Activated CD4-positive, alpha-beta T cell treated with anti-CD3 and anti-CD28 coated beads for 1 hour (primary cell): ENCODE data around the gene HIF3A.

Experiments used
- DNase-seq: peaks from one replicate; pipeline ENCODE4 v3.0.0-alpha.2; 2020

HIF3A gene

DNA sequence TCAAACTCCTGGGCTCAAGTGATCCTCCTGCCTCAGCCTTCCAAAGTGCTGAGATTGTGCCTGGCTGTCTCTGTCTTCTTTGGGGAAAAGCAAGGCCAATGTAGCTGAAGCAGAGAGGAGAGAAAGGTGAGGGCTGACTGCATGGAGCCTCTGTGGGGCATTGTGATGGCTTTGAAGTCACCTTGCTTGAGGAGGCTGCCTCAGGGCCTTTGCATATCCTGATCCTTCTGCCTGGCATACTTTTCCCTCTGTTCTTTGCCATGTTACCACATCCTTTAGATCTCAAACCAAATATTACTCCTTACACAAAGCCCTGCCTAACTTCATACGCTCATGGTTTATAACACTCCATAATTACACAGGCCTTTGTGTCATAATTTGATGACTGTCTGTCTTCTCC, 40.6 kb downstream of the HIF3A start:
- no peak for DNase-seq

GRCh38 chr19:46339446-46339845, 42.6 kb downstream of the HIF3A start:
- no peak for DNase-seq

- DNase-seq, result no peak
Observed at GRCh38 chr19:46340051-46340659, 43.3 kb downstream of the HIF3A start.

DNA sequence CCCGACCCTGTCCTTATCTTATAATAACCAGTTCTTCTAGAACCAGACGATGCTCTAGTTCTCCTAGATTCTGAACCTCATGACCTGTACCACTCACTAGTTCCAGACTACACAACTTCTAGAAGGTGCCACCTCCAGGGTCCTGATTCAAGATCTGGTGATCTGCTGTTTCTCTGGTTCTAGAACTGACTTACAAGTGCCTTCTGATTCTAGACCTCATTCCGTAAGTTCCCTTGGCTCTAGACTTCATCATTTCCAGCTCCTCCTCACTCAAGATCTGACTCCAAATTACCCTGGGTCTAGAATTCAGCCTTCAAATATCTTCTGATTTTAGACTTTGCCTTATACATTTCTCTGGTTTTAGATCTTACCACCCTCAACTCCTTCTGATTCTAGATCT, 45.1 kb downstream of the HIF3A start:
- DNase-seq, result no peak

- no peak for DNase-seq
Observed at GRCh38 chr19:46344363-46344762, 47.5 kb downstream of the HIF3A start.

DNA sequence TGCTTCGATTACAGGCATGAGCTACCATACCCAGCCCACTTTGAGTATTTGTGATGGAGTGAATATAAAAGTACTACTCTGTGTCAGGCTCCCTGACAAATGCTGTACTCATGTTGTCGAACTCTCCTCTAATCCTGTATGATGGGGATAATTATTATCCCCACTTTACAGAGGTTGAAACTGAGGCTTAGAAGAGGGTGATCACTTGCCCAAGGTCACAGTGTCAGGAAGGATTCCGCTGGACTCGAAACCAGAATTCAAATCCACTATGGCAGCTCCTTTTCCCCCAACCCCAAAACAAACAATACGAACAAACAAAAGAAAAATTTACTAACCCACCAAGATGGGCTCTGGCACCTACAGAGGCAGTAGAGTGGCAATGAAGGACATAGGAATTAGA, 48.3 kb downstream of the HIF3A start:
- no peak for DNase-seq

GRCh38 chr19:46346821-46347571, 50.2 kb downstream of the HIF3A start, which contains the start of gene PPP5C:
Gene PPP5C (plus strand): TSS chr19:46347087. CDS start chr19:46347097, 10 bp downstream.
- peak; percentile 77 for DNase-seq

GRCh38 chr19:46347572-46347883, 50.7 kb downstream of the HIF3A start:
- no peak for DNase-seq

DNA sequence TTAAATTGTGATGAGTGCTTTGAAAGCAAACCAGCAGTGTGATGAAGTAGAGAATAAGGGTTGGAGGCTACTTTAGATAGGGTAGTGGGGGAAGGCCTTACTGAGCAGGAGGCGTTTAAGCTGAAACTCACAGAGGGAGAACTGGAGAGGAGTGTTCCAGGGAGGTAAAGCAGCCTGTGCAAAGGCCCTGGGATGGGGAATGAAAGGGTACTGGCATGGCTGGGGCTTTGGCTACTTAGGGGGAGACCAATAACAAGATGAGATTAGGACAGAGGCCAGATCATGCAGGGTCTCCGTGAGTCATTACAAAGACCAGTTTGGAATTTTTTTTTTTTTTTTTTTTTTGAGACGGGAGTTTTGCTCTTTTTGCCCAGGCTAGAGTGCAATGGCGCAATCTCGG, 51.1 kb downstream of the HIF3A start:
- no peak for DNase-seq

GRCh38 chr19:46349311-46349993, 52.6 kb downstream of the HIF3A start:
- DNase-seq, result no peak

DNA sequence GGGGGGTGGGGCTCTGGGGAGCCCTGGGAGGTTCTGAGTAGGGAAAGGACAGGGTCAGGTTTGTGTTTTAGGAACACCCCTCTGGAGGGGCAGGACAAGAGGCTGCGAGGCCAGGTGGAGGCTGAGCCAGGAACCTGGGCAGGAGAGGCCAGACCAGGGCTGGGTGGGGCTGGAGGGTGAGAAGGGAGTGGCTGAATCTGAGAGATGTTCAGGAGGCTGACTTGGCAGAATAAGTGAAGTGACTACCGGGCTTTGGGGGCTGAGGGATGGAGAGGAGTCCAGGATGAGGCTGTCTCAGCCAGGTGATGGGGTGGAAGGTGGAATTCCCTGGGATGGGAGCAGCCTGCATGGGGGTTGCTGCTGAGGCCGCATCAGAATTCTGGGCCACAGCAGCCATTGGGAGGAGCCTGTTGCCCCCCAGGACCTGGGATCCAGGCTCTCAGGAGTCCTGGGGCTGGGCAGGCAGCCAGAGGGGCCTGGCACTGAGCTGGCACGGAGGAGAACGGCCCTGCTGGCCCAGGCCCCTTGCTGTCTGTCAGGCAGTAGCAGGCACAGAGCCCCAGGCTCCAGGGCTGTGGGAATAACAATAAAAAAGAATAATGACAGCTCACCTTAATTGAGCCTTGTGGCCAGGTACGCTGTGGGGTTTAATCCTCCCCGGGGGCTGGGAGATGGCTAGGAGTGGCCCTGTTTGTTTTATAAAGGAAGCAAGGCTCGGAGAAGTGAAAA, 53.4 kb downstream of the HIF3A start:
- no peak for DNase-seq

DNA sequence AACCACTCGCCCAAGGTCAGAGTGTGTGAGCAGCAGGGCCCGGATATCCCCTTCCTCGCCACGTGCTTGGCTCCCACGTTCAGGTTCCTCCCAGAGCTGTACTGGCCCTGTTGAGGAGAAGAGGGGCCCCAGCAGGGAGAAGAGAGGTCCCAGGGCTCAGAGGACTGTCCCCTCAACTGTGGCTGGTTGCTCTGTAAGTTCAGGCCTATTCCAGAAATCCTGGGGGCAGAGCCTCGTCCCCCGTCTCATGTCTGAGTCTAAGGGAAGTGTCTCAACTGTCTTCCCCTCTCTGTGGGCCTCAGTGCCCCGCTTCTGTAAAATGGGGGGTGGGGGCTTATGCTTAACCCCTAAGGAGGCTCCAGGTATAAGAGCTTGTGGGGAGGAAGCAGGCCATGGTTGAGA, 53.9 kb downstream of the HIF3A start:
- DNase-seq, result no peak

DNA sequence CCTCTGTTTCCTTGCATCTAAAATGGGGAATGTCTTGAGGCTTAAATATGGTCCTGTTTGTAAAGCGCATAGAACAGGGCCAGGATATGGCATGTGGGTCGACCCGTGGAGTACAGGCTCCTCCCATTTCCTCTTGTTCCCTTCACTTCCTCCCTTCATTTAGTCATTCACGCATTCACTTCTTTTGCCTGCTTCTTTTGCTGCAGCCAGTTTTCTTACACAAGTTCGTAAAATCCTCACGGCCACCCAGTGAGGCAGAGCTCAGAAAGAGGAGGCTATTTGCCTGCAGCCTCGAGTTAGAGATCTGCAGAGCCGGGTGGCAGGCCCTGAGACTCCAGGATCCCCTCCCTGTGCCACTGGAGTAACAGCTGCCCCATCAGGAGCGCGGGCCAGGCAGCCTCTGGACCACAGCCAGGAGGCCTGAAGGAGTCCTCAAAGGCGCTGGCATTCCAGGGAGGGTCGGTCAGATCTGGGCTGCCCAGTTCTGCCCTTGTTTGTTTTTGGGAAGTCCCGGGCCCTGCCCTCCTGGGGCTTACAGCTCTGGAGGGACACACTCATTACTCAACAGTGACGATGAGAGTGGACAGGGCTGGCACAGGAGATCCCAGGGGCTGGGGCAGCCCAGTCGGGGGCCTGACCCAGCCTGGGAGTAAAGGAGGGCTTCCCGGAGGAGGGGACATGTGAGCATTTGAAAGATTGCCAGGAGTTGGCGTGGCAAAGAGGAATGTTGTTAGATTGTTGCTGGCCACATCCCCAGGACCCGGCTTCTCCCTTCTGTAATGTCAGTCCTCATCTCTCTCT, 54.6 kb downstream of the HIF3A start:
- no peak for DNase-seq

DNA sequence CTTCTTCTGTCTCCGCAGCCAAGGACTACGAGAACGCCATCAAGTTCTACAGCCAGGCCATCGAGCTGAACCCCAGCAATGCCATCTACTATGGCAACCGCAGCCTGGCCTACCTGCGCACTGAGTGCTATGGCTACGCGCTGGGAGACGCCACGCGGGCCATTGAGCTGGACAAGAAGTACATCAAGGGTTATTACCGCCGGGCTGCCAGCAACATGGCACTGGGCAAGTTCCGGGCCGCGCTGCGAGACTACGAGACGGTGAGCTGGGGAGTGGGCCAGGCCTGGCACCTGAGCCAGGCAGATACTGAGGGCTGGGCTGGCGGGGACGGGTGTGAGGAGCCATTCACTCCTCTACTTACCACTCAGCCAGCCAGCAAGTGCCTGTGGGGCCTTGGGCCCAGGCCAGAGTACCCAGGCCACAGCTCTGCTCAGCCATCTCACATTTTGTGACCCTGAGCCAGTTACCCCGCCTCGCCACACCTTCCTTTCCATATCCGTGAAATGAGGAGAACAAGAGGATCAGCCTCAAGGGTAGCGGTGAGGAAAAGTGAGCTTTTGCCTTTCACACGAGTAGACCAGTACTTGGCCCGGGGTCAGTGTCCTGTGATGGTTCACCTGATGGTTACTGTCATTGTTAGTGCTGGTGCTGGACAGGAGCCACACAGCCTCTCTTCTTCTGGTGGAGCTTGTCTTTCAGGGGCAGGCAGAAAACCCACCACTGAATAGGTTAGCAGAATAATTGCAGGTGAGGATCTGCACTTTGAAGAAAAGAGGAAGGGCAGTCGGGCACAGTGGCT, 57.1 kb downstream of the HIF3A start:
- no peak for DNase-seq

GRCh38 chr19:46355234-46356148, 58.6 kb downstream of the HIF3A start:
- no peak for DNase-seq

GRCh38 chr19:46356149-46357055, 59.6 kb downstream of the HIF3A start:
- no peak for DNase-seq

DNA sequence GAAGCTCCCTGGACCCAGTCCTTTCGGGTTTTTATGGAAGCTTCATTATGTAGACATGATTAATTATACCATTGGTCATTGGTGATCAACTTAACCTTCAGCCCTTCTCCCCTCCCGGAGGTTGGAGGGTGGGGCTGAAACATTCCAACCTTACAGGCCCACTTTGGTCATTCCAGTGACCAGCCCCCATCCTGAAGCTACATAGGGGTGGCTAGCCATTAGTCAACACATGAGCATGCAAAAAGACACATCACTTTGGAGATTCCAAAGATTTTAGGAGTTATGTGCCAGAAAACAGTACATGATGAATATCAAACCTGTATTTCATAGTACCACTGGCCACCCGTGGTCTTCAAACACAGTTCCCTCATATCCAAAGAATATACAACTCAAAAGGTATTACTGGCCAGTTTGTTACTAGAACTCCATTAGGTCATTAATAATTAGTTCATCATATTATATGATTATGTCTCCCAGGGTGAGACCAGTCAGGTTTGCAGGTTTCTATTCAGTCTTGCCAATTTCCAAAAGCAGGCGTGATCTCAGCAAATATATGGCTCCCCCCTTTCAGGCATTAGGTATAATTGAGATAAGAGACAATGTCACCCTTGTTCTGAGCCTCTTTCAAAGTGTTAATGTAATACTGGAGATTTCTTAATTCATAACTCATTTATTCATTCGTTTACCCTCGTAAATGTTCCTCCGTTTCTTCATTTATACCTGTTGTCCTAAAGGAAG, 61.2 kb downstream of the HIF3A start:
- DNase-seq, result no peak

DNA sequence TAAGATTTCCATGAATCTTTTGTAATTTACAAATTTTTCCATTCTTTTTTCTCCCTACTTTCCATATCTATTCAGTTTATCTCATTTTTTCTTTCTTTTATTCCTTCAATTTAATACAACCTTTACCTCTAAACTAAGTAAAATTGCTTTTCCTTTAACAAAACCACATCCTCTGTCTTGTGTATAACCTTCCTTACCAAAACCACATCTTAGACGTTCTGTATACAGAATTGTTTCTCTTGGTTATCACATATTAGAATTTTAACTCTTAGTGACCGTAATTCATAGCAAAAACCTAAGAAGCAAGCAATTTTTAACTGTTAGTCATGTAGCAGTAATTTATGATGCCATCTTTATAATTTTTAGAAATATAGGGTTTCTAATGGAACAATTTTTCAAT, 65.1 kb downstream of the HIF3A start:
- no peak for DNase-seq

DNA sequence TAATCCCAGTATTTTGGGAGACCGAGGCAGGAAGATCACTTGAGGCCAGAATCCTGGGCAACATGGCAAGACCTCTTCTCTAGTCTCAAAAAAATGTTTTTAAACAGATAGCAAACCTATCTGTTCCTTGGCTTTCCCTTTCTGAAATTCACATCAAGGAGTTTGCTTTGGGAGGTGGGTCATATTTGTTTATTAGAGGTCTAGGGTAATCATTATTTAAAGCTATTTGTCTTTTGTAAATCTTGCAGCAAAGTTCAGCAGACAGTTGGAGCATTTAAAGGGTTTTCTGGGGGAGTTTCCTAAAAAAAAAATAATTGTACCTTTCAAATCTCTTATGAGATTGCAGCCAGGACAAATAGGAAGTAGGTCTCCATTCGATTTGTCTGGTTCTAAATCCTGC, 67.5 kb downstream of the HIF3A start:
- DNase-seq, result no peak
